SK-N-SH treated with all-trans-retinoic acid at 6 μM for 48 hours (cell line): ENCODE data around the gene COQ5.

Source experiments
- OSR1 ChIP-seq: fragments of 250-450 bp; sonication (Bioruptor Pico); IDR thresholded peaks from 2 replicates; pipeline ENCODE4 v1.8.0; 2022; ENCODE audit warnings: moderate library complexity, mild to moderate bottlenecking, inconsistent platforms
- ZNF565 ChIP-seq: fragments of 450-650 bp; formaldehyde crosslinking; conservative IDR thresholded peaks from 2 replicates; pipeline ENCODE4 v1.5.0; 2020; ENCODE audit warnings: low read depth, mild to moderate bottlenecking, moderate library complexity

DNA sequence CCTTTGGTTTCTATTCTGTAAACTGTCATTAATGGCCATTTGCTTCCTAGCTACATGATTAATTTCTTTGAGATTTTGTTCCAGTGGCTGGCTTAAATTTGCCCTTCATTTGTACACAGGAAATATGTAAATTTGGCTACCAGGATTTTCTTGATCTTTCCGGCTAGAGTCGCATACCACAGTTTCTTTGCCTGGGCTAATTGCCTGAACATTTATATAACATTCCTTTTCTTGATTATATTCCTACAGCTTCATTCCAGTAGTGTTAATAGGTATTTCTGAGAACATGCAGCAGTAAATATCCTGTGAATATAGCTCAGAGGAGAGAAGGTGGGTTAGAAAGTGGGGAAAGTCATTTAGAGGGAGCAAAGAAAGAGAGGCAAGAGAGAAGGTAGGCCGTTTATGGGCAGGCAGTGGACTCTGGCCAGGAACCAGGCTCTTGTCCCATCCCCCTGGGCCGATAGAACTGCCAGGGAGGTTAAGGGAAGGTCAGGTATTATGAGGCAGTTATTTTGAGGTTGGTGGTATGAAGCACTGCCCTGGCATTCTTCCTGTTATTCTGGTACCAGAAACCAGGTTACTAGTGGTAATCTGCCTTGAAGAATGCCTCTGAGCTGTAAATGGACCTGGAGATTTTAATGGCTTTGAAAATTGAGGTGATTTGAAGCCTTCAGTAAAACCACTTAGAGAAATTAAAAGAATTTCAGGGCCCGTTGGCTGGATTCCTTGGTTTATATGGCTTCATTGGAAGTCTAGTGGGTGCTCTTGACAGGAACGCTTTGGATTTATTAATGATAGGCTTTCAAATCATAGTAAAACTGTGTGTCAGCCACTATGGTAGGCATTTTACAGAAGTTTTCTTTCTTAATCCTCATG is 9.6 kb upstream of the COQ5 start:
- TF ChIP-seq ZNF565 (CRISPR knock-in tag) (no peak), OSR1 (CRISPR knock-in tag) (no peak)
